ENCODE results near the gene ANKRD33B. TPM values are rescaled to one million over a fixed set of nuclear protein-coding genes. Genes with fewer than 3 reads are reported as not detected.

ANKRD33B gene
- polyA plus RNA-seq, 1 donor (not counting 4 experiments of a cell fraction or from before 2014, with no cell fraction given), result 1.9 TPM

DNA sequence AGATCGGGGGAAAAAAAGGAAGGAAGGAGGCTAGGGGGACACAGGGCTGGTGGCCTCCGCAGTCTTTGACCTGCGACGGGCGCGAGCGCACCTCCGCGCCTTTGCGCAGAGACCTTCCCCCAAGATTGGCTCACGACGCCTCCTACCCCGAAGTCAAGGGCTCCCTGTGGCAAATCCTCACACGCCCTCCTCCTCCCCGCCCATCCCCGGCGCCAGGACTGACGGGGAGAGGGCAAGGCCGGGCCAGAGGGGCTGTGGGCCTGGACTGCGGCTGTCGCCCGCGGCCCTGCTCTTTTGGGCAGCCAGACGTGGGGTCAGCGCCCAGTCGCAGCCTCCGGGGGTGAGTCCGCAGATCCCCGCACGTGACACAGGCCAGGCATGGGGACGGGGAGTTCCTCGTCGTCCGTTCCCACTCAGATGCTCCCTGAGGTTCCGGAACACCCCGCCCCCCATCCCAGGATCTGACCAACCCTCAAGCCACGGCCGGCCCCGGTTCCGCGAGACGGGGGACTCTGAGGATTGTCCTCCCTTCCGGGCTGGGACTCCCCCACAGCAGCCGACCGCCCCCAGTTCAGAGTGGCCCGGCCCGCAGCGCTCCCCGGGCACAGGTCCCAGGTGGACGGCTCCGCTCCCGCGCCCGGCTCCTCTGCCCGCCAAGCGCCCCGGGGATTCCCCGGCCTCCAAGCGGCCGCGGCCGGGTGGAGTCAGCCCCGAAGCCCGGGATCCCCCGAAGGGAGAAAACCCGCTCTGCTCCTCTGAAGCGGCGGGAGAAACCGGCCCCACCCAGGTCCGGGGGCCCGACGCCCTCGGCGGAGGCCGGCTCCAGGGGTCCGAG lies 543 bp upstream of the ANKRD33B start:
- H3K27ac ChIP-seq (ENCODE audit: control insufficient read depth, insufficient read depth, low read length), result peak overlapping the region; percentile 52
- peaks cover 2% of the 10 kb centered on the region for H3K79me2 ChIP-seq (ENCODE audit: control insufficient read depth, insufficient read depth, low read length)
- peaks cover 26% of the 10 kb centered on the region for H3K4me1 ChIP-seq (ENCODE audit: control insufficient read depth, extremely low read depth, insufficient read depth, low read length)

GRCh38 chr5:10564838-10565784 lies 1.2 kb downstream of the ANKRD33B start:
- peaks cover 12% of the 10 kb centered on the region for H3K27me3 ChIP-seq (ENCODE audit: control insufficient read depth, extremely low read depth, insufficient read depth, low read length)
- H3K9me3 ChIP-seq (ENCODE audit: control insufficient read depth, low read depth, low read length), result no peaks in the 10 kb centered on the region
- peak overlapping the region; percentile 78 for H3K9ac ChIP-seq (ENCODE audit: control insufficient read depth, extremely low read depth, insufficient read depth, low read length)
- H2AFZ ChIP-seq (ENCODE audit: control insufficient read depth, low read length), result peak overlapping the region; percentile 74
- peak overlapping the region; percentile 56 to 64 (median 60) for H3K4me3 ChIP-seq (ENCODE audit: control insufficient read depth in 2 of 3, extremely low read depth in 1 of 3, insufficient read depth in 2 of 3, low read depth in 1 of 3, low read length in 3 of 3)
- H3K36me3 ChIP-seq (ENCODE audit: control insufficient read depth in 2 of 2, extremely low read depth in 1 of 2, insufficient read depth in 2 of 2, low read length in 2 of 2), result no peaks in the 10 kb centered on the region
- H4K20me1 ChIP-seq (ENCODE audit: control insufficient read depth, extremely low read depth, insufficient read depth, low read length), result no peaks in the 10 kb centered on the region
- TF ChIP-seq, protein P1, sequence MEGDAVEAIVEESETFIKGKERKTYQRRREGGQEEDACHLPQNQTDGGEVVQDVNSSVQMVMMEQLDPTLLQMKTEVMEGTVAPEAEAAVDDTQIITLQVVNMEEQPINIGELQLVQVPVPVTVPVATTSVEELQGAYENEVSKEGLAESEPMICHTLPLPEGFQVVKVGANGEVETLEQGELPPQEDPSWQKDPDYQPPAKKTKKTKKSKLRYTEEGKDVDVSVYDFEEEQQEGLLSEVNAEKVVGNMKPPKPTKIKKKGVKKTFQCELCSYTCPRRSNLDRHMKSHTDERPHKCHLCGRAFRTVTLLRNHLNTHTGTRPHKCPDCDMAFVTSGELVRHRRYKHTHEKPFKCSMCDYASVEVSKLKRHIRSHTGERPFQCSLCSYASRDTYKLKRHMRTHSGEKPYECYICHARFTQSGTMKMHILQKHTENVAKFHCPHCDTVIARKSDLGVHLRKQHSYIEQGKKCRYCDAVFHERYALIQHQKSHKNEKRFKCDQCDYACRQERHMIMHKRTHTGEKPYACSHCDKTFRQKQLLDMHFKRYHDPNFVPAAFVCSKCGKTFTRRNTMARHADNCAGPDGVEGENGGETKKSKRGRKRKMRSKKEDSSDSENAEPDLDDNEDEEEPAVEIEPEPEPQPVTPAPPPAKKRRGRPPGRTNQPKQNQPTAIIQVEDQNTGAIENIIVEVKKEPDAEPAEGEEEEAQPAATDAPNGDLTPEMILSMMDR (optimal IDR thresholded peaks at IDR 0.05 in 1 of 3, IDR thresholded peaks at IDR 0.05 in 1 of 3, conservative IDR thresholded peaks at IDR 0.05 in 1 of 3; ENCODE audit: extremely low read depth in 1 of 3, insufficient read depth in 2 of 3, low read length in 3 of 3), result no peak
- TF ChIP-seq EZH2 (IDR thresholded peaks at IDR 0.05; ENCODE audit: low read length), result no peak
- no peaks in the 10 kb centered on the region for H3K9me1 ChIP-seq (ENCODE audit: control insufficient read depth, extremely low read depth, insufficient read depth, low read length)
- no peak overlapping the region for H3K27ac ChIP-seq (ENCODE audit: control insufficient read depth, insufficient read depth, low read length)
- peaks cover 26% of the 10 kb centered on the region for H3K4me1 ChIP-seq (ENCODE audit: control insufficient read depth, extremely low read depth, insufficient read depth, low read length)
- peak overlapping the region; percentile 87 for H3K4me2 ChIP-seq (ENCODE audit: control insufficient read depth, extremely low read depth, insufficient read depth, low read depth, low read length)
- dilution Hi-C loops (cut with MboI; ENCODE audit: extremely low pct_ligation_motif_present, low sequenced_read_pairs), result no loop called here
- no peak for FAIRE-seq
- peaks cover 3% of the 10 kb centered on the region for H3K79me2 ChIP-seq (ENCODE audit: control insufficient read depth, insufficient read depth, low read length)
- DNase-seq (ENCODE audit: low read depth, low spot score), result no peak

More for the DNA sequence above, 543 bp upstream of the ANKRD33B start:
- FAIRE-seq (no peak), DNase-seq (ENCODE audit: low read depth, low spot score) (no peak)
- Histone ChIP-seq H3K9ac (ENCODE audit: control insufficient read depth, extremely low read depth, insufficient read depth, low read length) (peak overlapping the region; percentile 78), H3K9me1 (ENCODE audit: control insufficient read depth, extremely low read depth, insufficient read depth, low read length) (no peaks in the 10 kb centered on the region), H3K4me2 (ENCODE audit: control insufficient read depth, extremely low read depth, insufficient read depth, low read depth, low read length) (peak overlapping the region; percentile 76), H3K4me3 (ENCODE audit: control insufficient read depth in 2 of 3, extremely low read depth in 1 of 3, insufficient read depth in 2 of 3, low read depth in 1 of 3, low read length in 3 of 3) (peak overlapping the region; percentile 56 to 61 (median 60)), H3K36me3 (ENCODE audit: control insufficient read depth in 2 of 2, extremely low read depth in 1 of 2, insufficient read depth in 2 of 2, low read length in 2 of 2) (no peaks in the 10 kb centered on the region), H3K9me3 (ENCODE audit: control insufficient read depth, low read depth, low read length) (no peaks in the 10 kb centered on the region), H2AFZ (ENCODE audit: control insufficient read depth, low read length) (peak overlapping the region; percentile 65), H4K20me1 (ENCODE audit: control insufficient read depth, extremely low read depth, insufficient read depth, low read length) (no peaks in the 10 kb centered on the region), H3K27me3 (ENCODE audit: control insufficient read depth, extremely low read depth, insufficient read depth, low read length) (peaks cover 12% of the 10 kb centered on the region)
- no peak for TF ChIP-seq EZH2 (IDR thresholded peaks at IDR 0.05; ENCODE audit: low read length)
- TF ChIP-seq, protein P1 (optimal IDR thresholded peaks at IDR 0.05 in 1 of 3, IDR thresholded peaks at IDR 0.05 in 1 of 3, conservative IDR thresholded peaks at IDR 0.05 in 1 of 3; ENCODE audit: extremely low read depth in 1 of 3, insufficient read depth in 2 of 3, low read length in 3 of 3), result no peak
- dilution Hi-C loops (cut with MboI; ENCODE audit: extremely low pct_ligation_motif_present, low sequenced_read_pairs), result no loop called here

Measured in keratinocyte (primary cell).